Endothelial cell of umbilical vein (primary cell): ENCODE measurements around the gene SRSF11. TPM values are rescaled to one million over a fixed set of nuclear protein-coding genes. Genes with fewer than 3 reads are reported as not detected.

Experiments used
- BruUV-seq: library from RNA; stranded (reverse); fragments of 400-500 nt; replicated peaks from 2 replicates; lab custom pipeline; 2021; lab: Mats Ljungman, UMichigan
- CTCF ChIA-PET: fragments of 300-600, 350-600 bp; sonication (Branson Sonifier 250); formaldehyde crosslinking; loops from one replicate; lab custom pipeline; 2021; ENCODE audit warnings: antibody characterized with exemption, inconsistent platforms; lab: Charles Lee
- POLR2A ChIA-PET: fragments of 300-600, 350-600 bp; sonication (Branson Sonifier 250); formaldehyde crosslinking; loops from one replicate; lab custom pipeline; 2021; ENCODE audit warnings: antibody characterized with exemption, inconsistent platforms; lab: Charles Lee
- DNase-seq: peaks from one replicate; pipeline ENCODE4 v3.0.0-alpha.2; 2011; ENCODE audit warnings: low read depth, low spot score
- FAIRE-seq: peaks from 2 replicates; lab custom pipeline; 2011; peaks lifted over from hg19 to GRCh38; lab: Jason Lieb, UNC
- H2AFZ ChIP-seq: 2 replicates; pipeline ENCODE4 v1.6.0; 2012; ENCODE audit warnings: low read depth, low read length, control low read depth, inconsistent platforms
- H3K27ac ChIP-seq: 2 replicates; pipeline ENCODE4 v1.5.1; 2011; ENCODE audit warnings: low read depth, mild to moderate bottlenecking, control low read depth, low read length, moderate library complexity; ENCODE audit not compliant: insufficient read depth
- H3K27me3 ChIP-seq, 2 experiments: 2 replicates each; pipeline versions ENCODE4 v1.6.0 to v1.6.1; 2011; ENCODE audit warnings: low read length in 2 of 2, mixed read lengths in 1 of 2; ENCODE audit not compliant: control insufficient read depth in 2 of 2, insufficient read depth in 2 of 2
- H3K36me3 ChIP-seq, 2 experiments: 2 replicates in 1 of 2; 3 replicates in 1 of 2; pipeline ENCODE4 v1.5.1; 2011; ENCODE audit warnings: low read length in 2 of 2, mild to moderate bottlenecking in 1 of 2, moderate library complexity in 1 of 2; ENCODE audit not compliant: control insufficient read depth in 2 of 2, insufficient read depth in 2 of 2; ENCODE audit errors: extremely low read depth in 1 of 2
- H3K4me1 ChIP-seq: 3 replicates; pipeline ENCODE4 v1.5.1; 2011; ENCODE audit warnings: mild to moderate bottlenecking, low read length; ENCODE audit not compliant: control insufficient read depth, insufficient read depth; ENCODE audit errors: extremely low read depth
- H3K4me2 ChIP-seq: 2 replicates; pipeline ENCODE4 v1.6.1; 2011; ENCODE audit warnings: low read length, control low read depth, mixed read lengths; ENCODE audit not compliant: insufficient read depth
- H3K4me3 ChIP-seq, 3 experiments: fragments of 200-600 bp in 1 of 3; sonication (generic), shearing (Covaris generic) in 1 of 3; replicated peaks in 1 of 3; 2 replicates each; pipeline ENCODE4 v1.5.1; 2011 to 2016; ENCODE audit warnings: control low read depth in 3 of 3, low read length in 3 of 3, mild to moderate bottlenecking in 2 of 3, inconsistent platforms in 1 of 3, low read depth in 1 of 3, moderate library complexity in 1 of 3; ENCODE audit not compliant: insufficient read depth in 1 of 3
- H3K79me2 ChIP-seq: 2 replicates; pipeline ENCODE4 v1.6.0; 2012; ENCODE audit warnings: low read length, inconsistent platforms; ENCODE audit not compliant: control insufficient read depth, insufficient read depth
- H3K9ac ChIP-seq: replicated peaks from 2 replicates; pipeline ENCODE3; 2011; ENCODE audit warnings: low read length, control low read depth; ENCODE audit not compliant: insufficient read depth; ENCODE audit errors: extremely low read depth
- H3K9me1 ChIP-seq: replicated peaks from 3 replicates; pipeline ENCODE4 v1.6.0; 2011; ENCODE audit warnings: mild to moderate bottlenecking, low read length; ENCODE audit not compliant: control insufficient read depth, insufficient read depth; ENCODE audit errors: extremely low read depth
- H3K9me3 ChIP-seq: replicated peaks from 2 replicates; pipeline ENCODE4 v1.5.1; 2012; ENCODE audit warnings: low read length, inconsistent platforms; ENCODE audit not compliant: control insufficient read depth, insufficient read depth
- H4K20me1 ChIP-seq: replicated peaks from 2 replicates; pipeline ENCODE3; 2011; ENCODE audit warnings: mild to moderate bottlenecking, low read length; ENCODE audit not compliant: control insufficient read depth, insufficient read depth; ENCODE audit errors: extremely low read depth
- EZH2 ChIP-seq: IDR thresholded peaks from 2 replicates; pipeline ENCODE4 v1.6.1; 2012; ENCODE audit warnings: borderline replicate concordance, low read depth, mild to moderate bottlenecking, moderate library complexity, low read length, inconsistent platforms; ENCODE audit not compliant: severe bottlenecking
- FOS ChIP-seq: IDR thresholded peaks from 2 replicates; pipeline ENCODE4 v1.6.1; 2011; ENCODE audit warnings: mild to moderate bottlenecking, low read length, moderate library complexity, borderline replicate concordance; ENCODE audit not compliant: insufficient read depth
- GATA2 ChIP-seq: IDR thresholded peaks from 2 replicates; pipeline ENCODE4 v1.7.0; 2011; ENCODE audit warnings: low read depth, mild to moderate bottlenecking, moderate library complexity, mixed read lengths, low read length; ENCODE audit not compliant: insufficient read length, insufficient read depth
- JUN ChIP-seq: IDR thresholded peaks from 2 replicates; pipeline ENCODE4 v1.6.1; 2011; ENCODE audit warnings: borderline replicate concordance, low read depth; ENCODE audit not compliant: insufficient read length, insufficient read depth
- MYC ChIP-seq: IDR thresholded peaks from one replicate; pipeline ENCODE4 v1.6.1; 2011; ENCODE audit warnings: mild to moderate bottlenecking, low read depth, low read length
- POLR2A ChIP-seq: IDR thresholded peaks from 2 replicates; pipeline ENCODE4 v1.6.1; 2012; ENCODE audit warnings: low read depth, mild to moderate bottlenecking, control low read depth, low read length
- POLR2AphosphoS5 ChIP-seq: IDR thresholded peaks from 2 replicates; pipeline ENCODE4 v1.6.1; 2012; ENCODE audit warnings: low read depth, mild to moderate bottlenecking, control low read depth, low read length, moderate library complexity; ENCODE audit not compliant: insufficient read depth
- dilution Hi-C: fragments of 300-500 bp; cut with MboI; formaldehyde crosslinking; loops from one replicate; pipeline ENCODE4 v1.15.0; 2019; ENCODE audit warnings: low sequenced_read_pairs; ENCODE audit not compliant: extremely low pct_ligation_motif_present
- intact Hi-C: fragments of 100-400 bp; cut with micrococcal nuclease; formaldehyde crosslinking; loops from one replicate; pipeline ENCODE4 v1.10.0; 2022
- polyA plus RNA-seq, 4 experiments: library from polyadenylated mRNA; depleted of rRNA in 3 of 4; stranded (reverse) in 3 of 4; unstranded in 1 of 4; fragments of >200 nt; gene quantifications; 2 replicates each; pipeline versions ENCODE4 v1.2.1 to v1.2.3, GENCODE V29; 2011 to 2012; ENCODE audit warnings: missing spikeins in 1 of 4
- total RNA-seq: library from RNA; stranded (reverse); gene quantifications from 2 replicates; pipeline ENCODE4 v1.2.3, GENCODE V29; 2021
- TF ChIP-seq, protein P1 (sequence below): IDR thresholded peaks from 2 replicates; pipeline ENCODE4 v1.6.1; 2011; ENCODE audit not compliant: insufficient read depth, insufficient read length
- TF ChIP-seq, protein P2 (sequence below), 2 donors: IDR thresholded peaks; 1 replicate in 1 of 2; 2 replicates in 1 of 2; pipeline ENCODE4 v1.5.1; 2011; ENCODE audit warnings: low read length in 2 of 2, mild to moderate bottlenecking in 2 of 2, moderate library complexity in 2 of 2, control low read depth in 1 of 2, inconsistent platforms in 1 of 2, low read depth in 1 of 2; ENCODE audit not compliant: insufficient read depth in 1 of 2; ENCODE audit errors: extremely low read depth in 1 of 2

Gene SRSF11
- total and polyA plus RNA-seq, 2 donors (not counting 3 experiments of a cell fraction or from before 2014, with no cell fraction given), result 177 to 241 TPM

DNA sequence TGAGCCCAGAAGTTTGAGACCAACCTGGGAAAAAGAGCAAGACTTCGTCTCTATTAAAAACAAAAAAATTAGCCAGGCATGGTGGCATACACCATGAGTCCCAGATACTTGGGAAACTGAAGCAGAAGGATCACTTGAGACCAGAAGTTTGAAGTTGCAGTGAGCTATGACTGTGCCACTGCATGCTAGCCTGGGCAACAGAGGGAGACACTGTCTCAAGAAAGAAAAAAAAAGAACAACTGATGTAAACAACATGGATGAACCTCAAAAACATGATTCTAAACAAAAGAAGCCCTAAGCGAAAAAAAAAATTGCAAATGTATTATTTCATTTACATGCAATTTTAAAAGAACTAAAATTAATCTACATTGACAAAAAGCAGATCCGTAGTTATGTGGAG lies 24.8 kb upstream of the SRSF11 start:
- Histone ChIP-seq H3K4me3 (no peak overlapping the region), H3K4me1 (no peaks in the 10 kb centered on the region), H3K9me3 (no peaks in the 10 kb centered on the region), H3K36me3 (no peaks in the 10 kb centered on the region), H3K27me3 (no peaks in the 10 kb centered on the region), H2AFZ (no peak overlapping the region), H3K9me1 (no peaks in the 10 kb centered on the region), H3K4me2 (no peak overlapping the region), H3K79me2 (peaks cover 68% of the 10 kb centered on the region), H4K20me1 (no peaks in the 10 kb centered on the region), H3K9ac (no peak overlapping the region), H3K27ac (no peak overlapping the region)
- CTCF ChIA-PET, result no interaction called here
- dilution Hi-C loops, result no loop called here
- POLR2A ChIA-PET, result no interaction called here
- intact Hi-C loops, result no loop called here
- DNase-seq (no peak), FAIRE-seq (no peak)
- BruUV-seq, result no TSS peak
- TF ChIP-seq FOS (no peak), EZH2 (no peak), POLR2A (no peak), MYC (no peak), POLR2AphosphoS5 (no peak), GATA2 (no peak), JUN (no peak)
- TF ChIP-seq, protein P1, sequence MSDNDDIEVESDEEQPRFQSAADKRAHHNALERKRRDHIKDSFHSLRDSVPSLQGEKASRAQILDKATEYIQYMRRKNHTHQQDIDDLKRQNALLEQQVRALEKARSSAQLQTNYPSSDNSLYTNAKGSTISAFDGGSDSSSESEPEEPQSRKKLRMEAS, result no peak
- TF ChIP-seq, protein P2, sequence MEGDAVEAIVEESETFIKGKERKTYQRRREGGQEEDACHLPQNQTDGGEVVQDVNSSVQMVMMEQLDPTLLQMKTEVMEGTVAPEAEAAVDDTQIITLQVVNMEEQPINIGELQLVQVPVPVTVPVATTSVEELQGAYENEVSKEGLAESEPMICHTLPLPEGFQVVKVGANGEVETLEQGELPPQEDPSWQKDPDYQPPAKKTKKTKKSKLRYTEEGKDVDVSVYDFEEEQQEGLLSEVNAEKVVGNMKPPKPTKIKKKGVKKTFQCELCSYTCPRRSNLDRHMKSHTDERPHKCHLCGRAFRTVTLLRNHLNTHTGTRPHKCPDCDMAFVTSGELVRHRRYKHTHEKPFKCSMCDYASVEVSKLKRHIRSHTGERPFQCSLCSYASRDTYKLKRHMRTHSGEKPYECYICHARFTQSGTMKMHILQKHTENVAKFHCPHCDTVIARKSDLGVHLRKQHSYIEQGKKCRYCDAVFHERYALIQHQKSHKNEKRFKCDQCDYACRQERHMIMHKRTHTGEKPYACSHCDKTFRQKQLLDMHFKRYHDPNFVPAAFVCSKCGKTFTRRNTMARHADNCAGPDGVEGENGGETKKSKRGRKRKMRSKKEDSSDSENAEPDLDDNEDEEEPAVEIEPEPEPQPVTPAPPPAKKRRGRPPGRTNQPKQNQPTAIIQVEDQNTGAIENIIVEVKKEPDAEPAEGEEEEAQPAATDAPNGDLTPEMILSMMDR (IDR thresholded peaks at IDR 0.05; ENCODE audit: extremely low read depth in 1 of 2, insufficient read depth in 1 of 2, low read depth in 1 of 2, low read length in 2 of 2), result no peak
